K562 (cell line): ENCODE results near the gene C16orf89.

ENCODE experiments used
- ATF1 ChIP-seq, 2 experiments: fragments of 450-650 bp in 1 of 2; IDR thresholded peaks; 2 replicates each; pipeline ENCODE4 v1.6.1; 2016; ENCODE audit warnings: missing compliant biosample characterization in 1 of 2, missing genetic modification characterization in 1 of 2
- DDX20 ChIP-seq: fragments of 450-650 bp; IDR thresholded peaks from 2 replicates; pipeline ENCODE4 v1.6.1; 2016; ENCODE audit warnings: missing genetic modification characterization, low read depth, mild to moderate bottlenecking, missing compliant biosample characterization, moderate library complexity
- EZH2 ChIP-seq: IDR thresholded peaks from 2 replicates; pipeline ENCODE4 v1.6.1; 2012; ENCODE audit warnings: low read depth, mild to moderate bottlenecking, inconsistent platforms, low read length, borderline replicate concordance
- NCOA6 ChIP-seq: fragments of 450-650 bp; IDR thresholded peaks from 2 replicates; pipeline ENCODE4 v1.6.1; 2017; ENCODE audit warnings: mild to moderate bottlenecking
- POLR2A ChIP-seq: fragments of 450-650 bp; conservative IDR thresholded peaks from 2 replicates; pipeline ENCODE4 v1.6.1; 2016
- RBM25 ChIP-seq: fragments of 200-400 bp; formaldehyde crosslinking; IDR thresholded peaks from 2 replicates; pipeline ENCODE4 v1.6.1; 2018; ENCODE audit warnings: low read length, low read depth, moderate library complexity; ENCODE audit not compliant: severe bottlenecking
- SIN3A ChIP-seq, 2 experiments: fragments of 150-350 bp in 1 of 2; IDR thresholded peaks; 2 replicates each; pipeline ENCODE4 v1.6.1; 2011 to 2016; ENCODE audit warnings: borderline replicate concordance in 2 of 2, low read depth in 2 of 2, low read length in 2 of 2, mild to moderate bottlenecking in 2 of 2, moderate library complexity in 2 of 2; ENCODE audit not compliant: control insufficient read depth in 1 of 2
- SNRNP70 ChIP-seq: fragments of 200-400 bp; formaldehyde crosslinking; optimal IDR thresholded peaks from 2 replicates; pipeline ENCODE3; 2017; ENCODE audit warnings: low read depth, low read length
- TF ChIP-seq, protein P1 (sequence below), 3 experiments: IDR thresholded peaks in 2 of 3; conservative IDR thresholded peaks in 1 of 3; 2 replicates each; pipeline ENCODE4 v1.5.1; 2011 to 2012; ENCODE audit warnings: low read length in 3 of 3, mild to moderate bottlenecking in 3 of 3, control low read depth in 2 of 3, improper control_type of control experiment in 1 of 3, inconsistent platforms in 1 of 3, low read depth in 1 of 3, mixed read lengths in 1 of 3, moderate library complexity in 1 of 3; ENCODE audit not compliant: insufficient read depth in 2 of 3
- TF ChIP-seq, protein P2 (sequence below): sonication (generic); formaldehyde crosslinking; IDR thresholded peaks from 2 replicates; pipeline ENCODE4 v1.9.0; 2022; ENCODE audit warnings: mild to moderate bottlenecking, missing genetic modification reagents
- TF ChIP-seq, protein P3 (sequence below): sonication (generic); formaldehyde crosslinking; IDR thresholded peaks from 2 replicates; pipeline ENCODE4 v1.4.0; 2020; ENCODE audit warnings: mild to moderate bottlenecking, missing genetic modification reagents
- TF ChIP-seq, protein P4 (sequence below): fragments of 250-450 bp; sonication (Bioruptor Pico); IDR thresholded peaks from 2 replicates; pipeline ENCODE4 v1.8.0; 2021; ENCODE audit warnings: borderline replicate concordance, mild to moderate bottlenecking, moderate library complexity; ENCODE audit not compliant: poor library complexity, severe bottlenecking
- TF ChIP-seq, protein P5 (sequence below), 2 experiments: fragments of 450-650 bp in 1 of 2; IDR thresholded peaks; 2 replicates each; pipeline ENCODE4 v1.6.1; 2011 to 2017; ENCODE audit warnings: low read depth in 2 of 2, antibody characterized with exemption in 1 of 2, borderline replicate concordance in 1 of 2, low read length in 1 of 2, mild to moderate bottlenecking in 1 of 2, mixed read lengths in 1 of 2; ENCODE audit not compliant: control insufficient read depth in 1 of 2
- TF ChIP-seq, protein P6 (sequence below): fragments of 450-650 bp; IDR thresholded peaks from 2 replicates; pipeline ENCODE4 v1.6.1; 2016; ENCODE audit warnings: missing biosample characterization, missing genetic modification characterization

DNA sequence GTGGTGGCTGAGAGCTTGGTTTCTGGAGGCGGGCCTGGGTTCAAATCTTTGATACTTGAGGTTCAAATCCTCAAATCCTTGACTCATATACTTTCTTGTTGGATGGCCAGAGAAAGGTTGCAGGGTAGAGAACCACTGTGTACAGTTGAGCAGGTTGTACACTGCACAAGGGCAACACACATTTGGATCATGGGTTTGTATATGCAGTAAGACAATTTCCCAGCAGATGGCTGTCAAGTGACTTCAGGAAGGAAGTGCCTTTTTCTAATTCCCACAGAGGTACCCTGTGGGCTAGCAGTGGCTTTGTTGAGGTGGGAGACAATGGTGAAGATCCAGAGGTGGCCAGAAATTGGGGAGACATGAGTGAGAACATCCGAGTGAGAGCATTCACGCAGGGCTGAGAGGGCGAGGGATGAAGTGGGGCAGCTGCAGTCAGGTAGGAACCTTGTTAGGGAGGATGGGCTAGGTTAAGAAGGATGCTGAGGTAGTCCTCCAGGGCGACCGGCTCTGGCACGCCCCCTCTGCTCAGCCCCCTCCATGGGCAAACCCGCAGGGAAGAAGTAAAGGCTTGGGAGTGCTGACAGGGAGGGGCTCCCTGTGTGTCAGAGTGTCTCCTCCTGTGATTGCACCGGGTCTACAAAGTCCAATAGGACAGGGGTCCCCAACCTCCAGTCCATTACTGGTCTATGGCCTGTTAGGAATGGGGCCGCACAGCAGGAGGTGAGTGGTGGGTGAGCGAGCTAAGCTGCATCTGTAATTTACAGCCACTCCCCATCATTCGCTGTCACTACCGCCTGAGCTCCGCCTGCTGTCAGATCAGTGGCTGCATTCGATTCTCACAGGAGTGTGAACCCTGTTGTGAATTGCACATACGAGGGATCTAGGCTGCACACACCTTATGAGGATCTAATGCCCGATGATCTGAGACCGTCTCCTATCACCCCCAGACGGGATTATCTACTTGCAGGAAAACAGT lies 2.7 kb downstream of the C16orf89 start:
- TF ChIP-seq POLR2A = no peak
- no peak for TF ChIP-seq EZH2
- TF ChIP-seq ATF1 (CRISPR knock-in tag; IDR thresholded peaks at IDR 0.05) = no peak
- no peak for TF ChIP-seq ATF1 (tag; IDR thresholded peaks at IDR 0.05)
- TF ChIP-seq SNRNP70 = no peak
- TF ChIP-seq, protein P1, sequence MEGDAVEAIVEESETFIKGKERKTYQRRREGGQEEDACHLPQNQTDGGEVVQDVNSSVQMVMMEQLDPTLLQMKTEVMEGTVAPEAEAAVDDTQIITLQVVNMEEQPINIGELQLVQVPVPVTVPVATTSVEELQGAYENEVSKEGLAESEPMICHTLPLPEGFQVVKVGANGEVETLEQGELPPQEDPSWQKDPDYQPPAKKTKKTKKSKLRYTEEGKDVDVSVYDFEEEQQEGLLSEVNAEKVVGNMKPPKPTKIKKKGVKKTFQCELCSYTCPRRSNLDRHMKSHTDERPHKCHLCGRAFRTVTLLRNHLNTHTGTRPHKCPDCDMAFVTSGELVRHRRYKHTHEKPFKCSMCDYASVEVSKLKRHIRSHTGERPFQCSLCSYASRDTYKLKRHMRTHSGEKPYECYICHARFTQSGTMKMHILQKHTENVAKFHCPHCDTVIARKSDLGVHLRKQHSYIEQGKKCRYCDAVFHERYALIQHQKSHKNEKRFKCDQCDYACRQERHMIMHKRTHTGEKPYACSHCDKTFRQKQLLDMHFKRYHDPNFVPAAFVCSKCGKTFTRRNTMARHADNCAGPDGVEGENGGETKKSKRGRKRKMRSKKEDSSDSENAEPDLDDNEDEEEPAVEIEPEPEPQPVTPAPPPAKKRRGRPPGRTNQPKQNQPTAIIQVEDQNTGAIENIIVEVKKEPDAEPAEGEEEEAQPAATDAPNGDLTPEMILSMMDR (IDR thresholded peaks at IDR 0.05 in 2 of 3, conservative IDR thresholded peaks at IDR 0.05 in 1 of 3; ENCODE audit: insufficient read depth in 2 of 3, low read depth in 1 of 3, low read length in 3 of 3) = peak in 2 of 3 experiments; percentile 15 to 21; a peak in 2 of 6 replicates
- TF ChIP-seq, protein P2, sequence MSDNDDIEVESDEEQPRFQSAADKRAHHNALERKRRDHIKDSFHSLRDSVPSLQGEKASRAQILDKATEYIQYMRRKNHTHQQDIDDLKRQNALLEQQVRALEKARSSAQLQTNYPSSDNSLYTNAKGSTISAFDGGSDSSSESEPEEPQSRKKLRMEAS = no peak
- TF ChIP-seq, protein P3, sequence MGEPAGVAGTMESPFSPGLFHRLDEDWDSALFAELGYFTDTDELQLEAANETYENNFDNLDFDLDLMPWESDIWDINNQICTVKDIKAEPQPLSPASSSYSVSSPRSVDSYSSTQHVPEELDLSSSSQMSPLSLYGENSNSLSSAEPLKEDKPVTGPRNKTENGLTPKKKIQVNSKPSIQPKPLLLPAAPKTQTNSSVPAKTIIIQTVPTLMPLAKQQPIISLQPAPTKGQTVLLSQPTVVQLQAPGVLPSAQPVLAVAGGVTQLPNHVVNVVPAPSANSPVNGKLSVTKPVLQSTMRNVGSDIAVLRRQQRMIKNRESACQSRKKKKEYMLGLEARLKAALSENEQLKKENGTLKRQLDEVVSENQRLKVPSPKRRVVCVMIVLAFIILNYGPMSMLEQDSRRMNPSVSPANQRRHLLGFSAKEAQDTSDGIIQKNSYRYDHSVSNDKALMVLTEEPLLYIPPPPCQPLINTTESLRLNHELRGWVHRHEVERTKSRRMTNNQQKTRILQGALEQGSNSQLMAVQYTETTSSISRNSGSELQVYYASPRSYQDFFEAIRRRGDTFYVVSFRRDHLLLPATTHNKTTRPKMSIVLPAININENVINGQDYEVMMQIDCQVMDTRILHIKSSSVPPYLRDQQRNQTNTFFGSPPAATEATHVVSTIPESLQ (CRISPR knock-in tag) = no peak
- TF ChIP-seq, protein P4, sequence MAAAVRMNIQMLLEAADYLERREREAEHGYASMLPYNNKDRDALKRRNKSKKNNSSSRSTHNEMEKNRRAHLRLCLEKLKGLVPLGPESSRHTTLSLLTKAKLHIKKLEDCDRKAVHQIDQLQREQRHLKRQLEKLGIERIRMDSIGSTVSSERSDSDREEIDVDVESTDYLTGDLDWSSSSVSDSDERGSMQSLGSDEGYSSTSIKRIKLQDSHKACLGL (CRISPR knock-in tag) = no peak
- TF ChIP-seq, protein P5, sequence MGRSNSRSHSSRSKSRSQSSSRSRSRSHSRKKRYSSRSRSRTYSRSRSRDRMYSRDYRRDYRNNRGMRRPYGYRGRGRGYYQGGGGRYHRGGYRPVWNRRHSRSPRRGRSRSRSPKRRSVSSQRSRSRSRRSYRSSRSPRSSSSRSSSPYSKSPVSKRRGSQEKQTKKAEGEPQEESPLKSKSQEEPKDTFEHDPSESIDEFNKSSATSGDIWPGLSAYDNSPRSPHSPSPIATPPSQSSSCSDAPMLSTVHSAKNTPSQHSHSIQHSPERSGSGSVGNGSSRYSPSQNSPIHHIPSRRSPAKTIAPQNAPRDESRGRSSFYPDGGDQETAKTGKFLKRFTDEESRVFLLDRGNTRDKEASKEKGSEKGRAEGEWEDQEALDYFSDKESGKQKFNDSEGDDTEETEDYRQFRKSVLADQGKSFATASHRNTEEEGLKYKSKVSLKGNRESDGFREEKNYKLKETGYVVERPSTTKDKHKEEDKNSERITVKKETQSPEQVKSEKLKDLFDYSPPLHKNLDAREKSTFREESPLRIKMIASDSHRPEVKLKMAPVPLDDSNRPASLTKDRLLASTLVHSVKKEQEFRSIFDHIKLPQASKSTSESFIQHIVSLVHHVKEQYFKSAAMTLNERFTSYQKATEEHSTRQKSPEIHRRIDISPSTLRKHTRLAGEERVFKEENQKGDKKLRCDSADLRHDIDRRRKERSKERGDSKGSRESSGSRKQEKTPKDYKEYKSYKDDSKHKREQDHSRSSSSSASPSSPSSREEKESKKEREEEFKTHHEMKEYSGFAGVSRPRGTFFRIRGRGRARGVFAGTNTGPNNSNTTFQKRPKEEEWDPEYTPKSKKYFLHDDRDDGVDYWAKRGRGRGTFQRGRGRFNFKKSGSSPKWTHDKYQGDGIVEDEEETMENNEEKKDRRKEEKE (IDR thresholded peaks at IDR 0.05; ENCODE audit: borderline replicate concordance in 1 of 2, control insufficient read depth in 1 of 2, low read depth in 2 of 2, low read length in 1 of 2) = no peak
- no peak for TF ChIP-seq NCOA6
- TF ChIP-seq DDX20 (tag) = no peak
- peak; percentile 65 for TF ChIP-seq RBM25
- no peak for TF ChIP-seq SIN3A (IDR thresholded peaks at IDR 0.05; ENCODE audit: borderline replicate concordance in 2 of 2, control insufficient read depth in 1 of 2, low read depth in 2 of 2, low read length in 2 of 2)
- TF ChIP-seq, protein P6, sequence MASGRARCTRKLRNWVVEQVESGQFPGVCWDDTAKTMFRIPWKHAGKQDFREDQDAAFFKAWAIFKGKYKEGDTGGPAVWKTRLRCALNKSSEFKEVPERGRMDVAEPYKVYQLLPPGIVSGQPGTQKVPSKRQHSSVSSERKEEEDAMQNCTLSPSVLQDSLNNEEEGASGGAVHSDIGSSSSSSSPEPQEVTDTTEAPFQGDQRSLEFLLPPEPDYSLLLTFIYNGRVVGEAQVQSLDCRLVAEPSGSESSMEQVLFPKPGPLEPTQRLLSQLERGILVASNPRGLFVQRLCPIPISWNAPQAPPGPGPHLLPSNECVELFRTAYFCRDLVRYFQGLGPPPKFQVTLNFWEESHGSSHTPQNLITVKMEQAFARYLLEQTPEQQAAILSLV = no peak
